HepG2 (cell line): ENCODE measurements around the gene JADE3. TPM values are rescaled to one million over a fixed set of nuclear protein-coding genes. Genes with fewer than 3 reads are reported as not detected.

ENCODE experiments used
- ARNTL ChIP-seq: sonication (generic); formaldehyde crosslinking; IDR thresholded peaks from 2 replicates; pipeline ENCODE4 v1.4.0; 2020; ENCODE audit warnings: mild to moderate bottlenecking, missing genetic modification reagents
- BATF2 ChIP-seq: sonication (generic); formaldehyde crosslinking; IDR thresholded peaks from 2 replicates; pipeline ENCODE4 v1.8.0; 2022; ENCODE audit warnings: mild to moderate bottlenecking, missing genetic modification reagents, moderate library complexity
- PRDM15 ChIP-seq: sonication (generic); formaldehyde crosslinking; IDR thresholded peaks from 2 replicates; pipeline ENCODE4 v1.4.0; 2020; ENCODE audit warnings: missing genetic modification reagents
- REST ChIP-seq, 2 experiments: IDR thresholded peaks; 2 replicates each; pipeline ENCODE4 v1.6.1; 2011 to 2012; ENCODE audit warnings: low read length in 2 of 2, borderline replicate concordance in 1 of 2, low read depth in 1 of 2, mild to moderate bottlenecking in 1 of 2, moderate library complexity in 1 of 2
- RORA ChIP-seq: sonication (generic); formaldehyde crosslinking; IDR thresholded peaks from 2 replicates; pipeline ENCODE4 v1.5.0; 2020; ENCODE audit warnings: mild to moderate bottlenecking, missing genetic modification reagents, moderate library complexity
- SIX1 ChIP-seq: sonication (generic); formaldehyde crosslinking; IDR thresholded peaks from 2 replicates; pipeline ENCODE4 v1.4.0; 2020; ENCODE audit warnings: missing genetic modification reagents, borderline replicate concordance
- SMAD9 ChIP-seq: sonication (generic); formaldehyde crosslinking; IDR thresholded peaks from 2 replicates; pipeline ENCODE4 v1.5.1; 2020; ENCODE audit warnings: mild to moderate bottlenecking, missing genetic modification reagents
- SP140L ChIP-seq: sonication (generic); formaldehyde crosslinking; IDR thresholded peaks from 2 replicates; pipeline ENCODE4 v1.4.0; 2020; ENCODE audit warnings: missing genetic modification reagents, borderline replicate concordance
- THRA ChIP-seq: sonication (generic); formaldehyde crosslinking; IDR thresholded peaks from 2 replicates; pipeline ENCODE4 v1.4.0; 2020; ENCODE audit warnings: missing genetic modification reagents, borderline replicate concordance
- ZBTB20 ChIP-seq: sonication (generic); formaldehyde crosslinking; IDR thresholded peaks from 2 replicates; pipeline ENCODE4 v1.8.1; 2023; ENCODE audit warnings: missing genetic modification reagents, low read depth, mild to moderate bottlenecking, borderline replicate concordance
- ZNF253 ChIP-seq: sonication (generic); formaldehyde crosslinking; IDR thresholded peaks from 2 replicates; pipeline ENCODE4 v1.8.0; 2022; ENCODE audit warnings: mild to moderate bottlenecking, missing genetic modification reagents, borderline replicate concordance
- ZNF331 ChIP-seq: sonication (generic); formaldehyde crosslinking; IDR thresholded peaks from 2 replicates; pipeline ENCODE4 v1.4.0; 2020; ENCODE audit warnings: missing genetic modification reagents
- ZNF33B ChIP-seq: sonication (generic); formaldehyde crosslinking; IDR thresholded peaks from 2 replicates; pipeline ENCODE4 v1.5.1; 2020; ENCODE audit warnings: mild to moderate bottlenecking, missing genetic modification reagents
- ZNF580 ChIP-seq: IDR thresholded peaks from 2 replicates; pipeline ENCODE4 v1.6.1; 2016; ENCODE audit warnings: low read depth, borderline replicate concordance
- ZNF737 ChIP-seq: sonication (generic); formaldehyde crosslinking; IDR thresholded peaks from 2 replicates; pipeline ENCODE4 v1.5.0; 2020; ENCODE audit warnings: missing genetic modification reagents, mild to moderate bottlenecking, borderline replicate concordance
- ZSCAN20 ChIP-seq: sonication (generic); formaldehyde crosslinking; IDR thresholded peaks from 2 replicates; pipeline ENCODE4 v1.4.0; 2020; ENCODE audit warnings: missing genetic modification reagents, mild to moderate bottlenecking, borderline replicate concordance
- polyA plus RNA-seq, 8 experiments: library from polyadenylated mRNA; depleted of rRNA in 3 of 8; stranded (reverse) in 7 of 8; unstranded in 1 of 8; fragments of >200 nt; fragmentation: Illumina TruSeq in 4 of 8; extraction: Trizol in 4 of 8; gene quantifications; 2 replicates each; pipeline versions ENCODE4 v1.2.1 to v1.2.3, GENCODE V29; 2011 to 2016; ENCODE audit warnings: low read depth in 4 of 8, missing spikeins in 1 of 8, mixed read lengths in 1 of 8; ENCODE audit not compliant: insufficient read depth in 1 of 8
- total RNA-seq, 5 experiments: library from RNA; depleted of rRNA; stranded (reverse); fragments of >200 nt; fragmentation: Illumina TruSeq; extraction: Trizol; gene quantifications; 2 replicates each; pipeline ENCODE4 v1.2.3, GENCODE V29; 2016; ENCODE audit warnings: low read depth in 1 of 5

JADE3 gene
- total and polyA plus RNA-seq, 2 of the 13 experiments (the other 11 are each of a cell fraction or from before 2014, with no cell fraction given): 7.7 to 7.8 TPM

- TF ChIP-seq ZNF737 (no peak), ARNTL (CRISPR knock-in tag) (peak; percentile 58; the same call in 1 of the 2 replicates), ZNF331 (peak; percentile 64), ZSCAN20 (CRISPR knock-in tag) (no peak), SIX1 (no peak), THRA (CRISPR knock-in tag) (peak; percentile 76; the same call in 1 of the 2 replicates), BATF2 (CRISPR knock-in tag) (no peak), SMAD9 (CRISPR knock-in tag) (no peak), REST (IDR thresholded peaks at IDR 0.05; ENCODE audit: borderline replicate concordance in 1 of 2, low read depth in 1 of 2, low read length in 2 of 2) (peak in 1 of 2 experiments; percentile 60; a peak in 1 of 4 replicates), ZNF580 (CRISPR knock-in tag) (peak; percentile 56; the same call in 1 of the 2 replicates), SP140L (CRISPR knock-in tag) (no peak), ZNF253 (CRISPR knock-in tag) (no peak), PRDM15 (CRISPR knock-in tag) (no peak), ZBTB20 (peak; percentile 58; the same call in 1 of the 2 replicates), RORA (no peak), ZNF33B (CRISPR knock-in tag) (no peak)
These were observed 168.1 kb downstream of the JADE3 start (continued) for GRCh38 chrX:47080215-47080914.
